ENCODE results near the gene DNMT3L.
"Not testable (repeated sequence)": the region's sequence is repeated elsewhere in the genome, so short reads cannot be mapped to it uniquely, and the experiment has no call there.

DNMT3L gene

GRCh38 chr21:44249204-44250037, 12.3 kb downstream of the DNMT3L start:
- DNase-seq (ENCODE audit: low read depth, low spot score): not testable (repeated sequence)

- DNase-seq (ENCODE audit: low read depth, low spot score): not testable (repeated sequence)
These were observed 13.8 kb downstream of the DNMT3L start for GRCh38 chr21:44247904-44248303.

- DNase-seq (ENCODE audit: low read depth, low spot score): not testable (repeated sequence)
These were observed 17.7 kb downstream of the DNMT3L start for GRCh38 chr21:44243980-44244379.

- not testable (repeated sequence) for DNase-seq (ENCODE audit: low read depth, low spot score)
These were observed 20.4 kb downstream of the DNMT3L start for GRCh38 chr21:44241281-44241680.

GRCh38 chr21:44240842-44241241, 20.9 kb downstream of the DNMT3L start, which contains the start of gene ICOSLG:
ICOSLG (minus strand) TSS chr21:44240943; CDS start chr21:44240817, 126 bp downstream.
- DNase-seq (ENCODE audit: low read depth, low spot score): not testable (repeated sequence)

- DNase-seq (ENCODE audit: low read depth, low spot score): not testable (repeated sequence)
These were observed 21.3 kb downstream of the DNMT3L start for GRCh38 chr21:44240353-44240752.

- not testable (repeated sequence) for DNase-seq (ENCODE audit: low read depth, low spot score)
These were observed 32.1 kb downstream of the DNMT3L start for GRCh38 chr21:44229561-44229960.

- DNase-seq (ENCODE audit: low read depth, low spot score): not testable (repeated sequence)
These were observed 33.6 kb downstream of the DNMT3L start for GRCh38 chr21:44228109-44228508.

GRCh38 chr21:44227614-44228013, 34.1 kb downstream of the DNMT3L start:
- not testable (repeated sequence) for DNase-seq (ENCODE audit: low read depth, low spot score)

GRCh38 chr21:44225605-44226004, 36.1 kb downstream of the DNMT3L start:
- DNase-seq (ENCODE audit: low read depth, low spot score): not testable (repeated sequence)

- DNase-seq (ENCODE audit: low read depth, low spot score): not testable (repeated sequence)
These were observed 38.4 kb downstream of the DNMT3L start for GRCh38 chr21:44223334-44223733.

- DNase-seq (ENCODE audit: low read depth, low spot score): not testable (repeated sequence)
These were observed 41.0 kb downstream of the DNMT3L start for GRCh38 chr21:44220674-44221073.

- not testable (repeated sequence) for DNase-seq (ENCODE audit: low read depth, low spot score)
These were observed 43.2 kb downstream of the DNMT3L start for GRCh38 chr21:44218461-44218860.

GRCh38 chr21:44211978-44212377, 49.7 kb downstream of the DNMT3L start:
- DNase-seq (ENCODE audit: low read depth, low spot score): not testable (repeated sequence)

GRCh38 chr21:44211574-44211973, 50.1 kb downstream of the DNMT3L start:
- DNase-seq (ENCODE audit: low read depth, low spot score): not testable (repeated sequence)

- not testable (repeated sequence) for DNase-seq (ENCODE audit: low read depth, low spot score)
These were observed 53.6 kb downstream of the DNMT3L start for GRCh38 chr21:44207860-44208646.

- not testable (repeated sequence) for DNase-seq (ENCODE audit: low read depth, low spot score)
These were observed 54.7 kb downstream of the DNMT3L start for GRCh38 chr21:44206698-44207676.

GRCh38 chr21:44206187-44206586, 55.5 kb downstream of the DNMT3L start:
- DNase-seq (ENCODE audit: low read depth, low spot score): not testable (repeated sequence)

- DNase-seq (ENCODE audit: low read depth, low spot score): not testable (repeated sequence)
These were observed 59.0 kb downstream of the DNMT3L start for GRCh38 chr21:44202590-44203299.

GRCh38 chr21:44199997-44200396, 61.7 kb downstream of the DNMT3L start:
- not testable (repeated sequence) for DNase-seq (ENCODE audit: low read depth, low spot score)

Measured in astrocyte of the hippocampus (primary cell).